Measurements from ENCODE around the gene CKAP5. TPM values are rescaled to one million over a fixed set of nuclear protein-coding genes. Genes with fewer than 3 reads are reported as not detected.

CKAP5 gene
- total RNA-seq, 1 donor from 2014 or later: 125 TPM

- no peaks in the 10 kb centered on the region for H3K9me3 Mint-ChIP-seq
- H3K4me1 Mint-ChIP-seq: peaks cover 8% of the 10 kb centered on the region
- no peak for TF ChIP-seq CTCF (IDR thresholded peaks at IDR 0.05; ENCODE audit: unreplicated experiment)
- H3K27me3 Mint-ChIP-seq (ENCODE audit: low read depth): no peaks in the 10 kb centered on the region
- no peak overlapping the region for H3K4me3 Mint-ChIP-seq
- H3K36me3 Mint-ChIP-seq: peaks cover 26% of the 10 kb centered on the region
- no peak for DNase-seq (ENCODE audit: low spot score in 2 of 2, unreplicated experiment in 2 of 2)
- H3K27ac Mint-ChIP-seq: no peak overlapping the region
These were observed 139.2 kb downstream of the CKAP5 start for GRCh38 chr11:46706886-46707285.

GRCh38 chr11:46705070-46705688, 140.9 kb downstream of the CKAP5 start:
- Mint-ChIP-seq H3K27ac (no peak overlapping the region), H3K27me3 (ENCODE audit: low read depth) (no peaks in the 10 kb centered on the region), H3K4me3 (no peak overlapping the region), H3K9me3 (no peaks in the 10 kb centered on the region), H3K36me3 (peaks cover 30% of the 10 kb centered on the region), H3K4me1 (peaks cover 18% of the 10 kb centered on the region)
- TF ChIP-seq CTCF (IDR thresholded peaks at IDR 0.05; ENCODE audit: unreplicated experiment): no peak
- DNase-seq (ENCODE audit: low spot score in 2 of 2, unreplicated experiment in 2 of 2): no peak

GRCh38 chr11:46701078-46701654, 144.9 kb downstream of the CKAP5 start:
- peaks cover 19% of the 10 kb centered on the region for H3K36me3 Mint-ChIP-seq
- H3K27me3 Mint-ChIP-seq (ENCODE audit: low read depth): no peaks in the 10 kb centered on the region
- H3K27ac Mint-ChIP-seq: peak overlapping the region; percentile 99
- DNase-seq (ENCODE audit: low spot score in 2 of 2, unreplicated experiment in 2 of 2): no peak
- no peak for TF ChIP-seq CTCF (IDR thresholded peaks at IDR 0.05; ENCODE audit: unreplicated experiment)
- H3K4me1 Mint-ChIP-seq: peaks cover 33% of the 10 kb centered on the region
- no peaks in the 10 kb centered on the region for H3K9me3 Mint-ChIP-seq
- H3K4me3 Mint-ChIP-seq: peak overlapping the region; percentile 100

GRCh38 chr11:46700241-46701077, 145.6 kb downstream of the CKAP5 start, which contains the start of the genes ARHGAP1 and ZNF408:
TSS of gene ARHGAP1 (minus strand) at chr11:46700619. CDS start at chr11:46696107, 4,512 bp downstream.
TSS of gene ZNF408 (plus strand) at chr11:46701031. CDS start at chr11:46701048, 17 bp downstream.
- H3K27me3 Mint-ChIP-seq (ENCODE audit: low read depth): no peaks in the 10 kb centered on the region
- H3K4me1 Mint-ChIP-seq: peaks cover 33% of the 10 kb centered on the region
- peaks cover 17% of the 10 kb centered on the region for H3K36me3 Mint-ChIP-seq
- DNase-seq (ENCODE audit: low spot score in 2 of 2, unreplicated experiment in 2 of 2): peak; percentile 96 to 98
- no peak for TF ChIP-seq CTCF (IDR thresholded peaks at IDR 0.05; ENCODE audit: unreplicated experiment)
- no peaks in the 10 kb centered on the region for H3K9me3 Mint-ChIP-seq
- peak within 1 kb of the TSS; percentile 99 for H3K27ac Mint-ChIP-seq
- H3K4me3 Mint-ChIP-seq: peak within 1 kb of the TSS; percentile 100

- Mint-ChIP-seq H3K4me1 (peaks cover 33% of the 10 kb centered on the region), H3K36me3 (peaks cover 16% of the 10 kb centered on the region), H3K9me3 (no peaks in the 10 kb centered on the region), H3K4me3 (peak overlapping the region; percentile 24), H3K27ac (peak overlapping the region; percentile 47), H3K27me3 (ENCODE audit: low read depth) (no peaks in the 10 kb centered on the region)
- no peak for TF ChIP-seq CTCF (IDR thresholded peaks at IDR 0.05; ENCODE audit: unreplicated experiment)
- DNase-seq (ENCODE audit: low spot score in 2 of 2, unreplicated experiment in 2 of 2): no peak
These were observed 147.5 kb downstream of the CKAP5 start for GRCh38 chr11:46698597-46698996.

All from mesothelial cell of epicardium (in vitro differentiated cells).